ENCODE data around the gene NEDD4L.

DNA sequence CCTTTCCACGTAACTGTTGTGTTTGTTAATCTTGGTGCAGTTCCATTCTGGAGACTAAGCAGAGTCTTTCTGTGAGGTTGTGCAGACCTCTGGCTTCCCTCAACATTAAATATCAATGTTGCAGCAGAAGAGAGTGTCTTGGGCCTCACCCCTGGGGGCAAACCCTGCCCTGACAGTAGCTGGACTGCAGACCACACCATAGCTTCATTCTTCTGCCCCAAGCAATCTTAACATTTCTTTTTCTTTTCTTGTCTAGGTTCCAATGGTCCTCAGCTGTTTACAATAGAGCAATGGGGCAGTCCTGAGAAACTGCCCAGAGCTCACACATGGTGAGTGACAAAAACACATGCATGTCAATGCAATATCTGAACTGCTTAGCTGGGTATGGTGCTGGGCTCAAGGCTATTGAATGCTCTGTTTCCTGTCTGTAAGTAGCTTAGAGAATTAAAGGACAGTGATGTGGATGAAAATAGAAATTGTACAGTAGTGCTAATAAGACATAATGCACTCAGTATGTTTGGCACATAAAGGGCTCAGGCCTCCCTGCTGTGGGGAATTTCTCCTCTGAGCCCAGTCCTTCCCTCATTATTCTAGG, 347.3 kb downstream of the NEDD4L start:
- TF ChIP-seq, protein P1, sequence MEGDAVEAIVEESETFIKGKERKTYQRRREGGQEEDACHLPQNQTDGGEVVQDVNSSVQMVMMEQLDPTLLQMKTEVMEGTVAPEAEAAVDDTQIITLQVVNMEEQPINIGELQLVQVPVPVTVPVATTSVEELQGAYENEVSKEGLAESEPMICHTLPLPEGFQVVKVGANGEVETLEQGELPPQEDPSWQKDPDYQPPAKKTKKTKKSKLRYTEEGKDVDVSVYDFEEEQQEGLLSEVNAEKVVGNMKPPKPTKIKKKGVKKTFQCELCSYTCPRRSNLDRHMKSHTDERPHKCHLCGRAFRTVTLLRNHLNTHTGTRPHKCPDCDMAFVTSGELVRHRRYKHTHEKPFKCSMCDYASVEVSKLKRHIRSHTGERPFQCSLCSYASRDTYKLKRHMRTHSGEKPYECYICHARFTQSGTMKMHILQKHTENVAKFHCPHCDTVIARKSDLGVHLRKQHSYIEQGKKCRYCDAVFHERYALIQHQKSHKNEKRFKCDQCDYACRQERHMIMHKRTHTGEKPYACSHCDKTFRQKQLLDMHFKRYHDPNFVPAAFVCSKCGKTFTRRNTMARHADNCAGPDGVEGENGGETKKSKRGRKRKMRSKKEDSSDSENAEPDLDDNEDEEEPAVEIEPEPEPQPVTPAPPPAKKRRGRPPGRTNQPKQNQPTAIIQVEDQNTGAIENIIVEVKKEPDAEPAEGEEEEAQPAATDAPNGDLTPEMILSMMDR (conservative IDR thresholded peaks at IDR 0.05; ENCODE audit: low read depth in 2 of 2) = no peak
- TF ChIP-seq EZH2 (IDR thresholded peaks at IDR 0.05; ENCODE audit: low read depth, unreplicated experiment) (no peak), POLR2AphosphoS5 (IDR thresholded peaks at IDR 0.05; ENCODE audit: low read depth) (no peak), JUNB (IDR thresholded peaks at IDR 0.05; ENCODE audit: unreplicated experiment) (no peak), EZH2phosphoT487 (IDR thresholded peaks at IDR 0.05; ENCODE audit: unreplicated experiment) (no peak), CREB1 (CRISPR knock-in tag; IDR thresholded peaks at IDR 0.05; ENCODE audit: low read depth) (no peak)
- TF ChIP-seq, protein P2, sequence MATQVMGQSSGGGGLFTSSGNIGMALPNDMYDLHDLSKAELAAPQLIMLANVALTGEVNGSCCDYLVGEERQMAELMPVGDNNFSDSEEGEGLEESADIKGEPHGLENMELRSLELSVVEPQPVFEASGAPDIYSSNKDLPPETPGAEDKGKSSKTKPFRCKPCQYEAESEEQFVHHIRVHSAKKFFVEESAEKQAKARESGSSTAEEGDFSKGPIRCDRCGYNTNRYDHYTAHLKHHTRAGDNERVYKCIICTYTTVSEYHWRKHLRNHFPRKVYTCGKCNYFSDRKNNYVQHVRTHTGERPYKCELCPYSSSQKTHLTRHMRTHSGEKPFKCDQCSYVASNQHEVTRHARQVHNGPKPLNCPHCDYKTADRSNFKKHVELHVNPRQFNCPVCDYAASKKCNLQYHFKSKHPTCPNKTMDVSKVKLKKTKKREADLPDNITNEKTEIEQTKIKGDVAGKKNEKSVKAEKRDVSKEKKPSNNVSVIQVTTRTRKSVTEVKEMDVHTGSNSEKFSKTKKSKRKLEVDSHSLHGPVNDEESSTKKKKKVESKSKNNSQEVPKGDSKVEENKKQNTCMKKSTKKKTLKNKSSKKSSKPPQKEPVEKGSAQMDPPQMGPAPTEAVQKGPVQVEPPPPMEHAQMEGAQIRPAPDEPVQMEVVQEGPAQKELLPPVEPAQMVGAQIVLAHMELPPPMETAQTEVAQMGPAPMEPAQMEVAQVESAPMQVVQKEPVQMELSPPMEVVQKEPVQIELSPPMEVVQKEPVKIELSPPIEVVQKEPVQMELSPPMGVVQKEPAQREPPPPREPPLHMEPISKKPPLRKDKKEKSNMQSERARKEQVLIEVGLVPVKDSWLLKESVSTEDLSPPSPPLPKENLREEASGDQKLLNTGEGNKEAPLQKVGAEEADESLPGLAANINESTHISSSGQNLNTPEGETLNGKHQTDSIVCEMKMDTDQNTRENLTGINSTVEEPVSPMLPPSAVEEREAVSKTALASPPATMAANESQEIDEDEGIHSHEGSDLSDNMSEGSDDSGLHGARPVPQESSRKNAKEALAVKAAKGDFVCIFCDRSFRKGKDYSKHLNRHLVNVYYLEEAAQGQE (IDR thresholded peaks at IDR 0.05; ENCODE audit: unreplicated experiment) = no peak
